ENCODE data around the gene TES.

DNA sequence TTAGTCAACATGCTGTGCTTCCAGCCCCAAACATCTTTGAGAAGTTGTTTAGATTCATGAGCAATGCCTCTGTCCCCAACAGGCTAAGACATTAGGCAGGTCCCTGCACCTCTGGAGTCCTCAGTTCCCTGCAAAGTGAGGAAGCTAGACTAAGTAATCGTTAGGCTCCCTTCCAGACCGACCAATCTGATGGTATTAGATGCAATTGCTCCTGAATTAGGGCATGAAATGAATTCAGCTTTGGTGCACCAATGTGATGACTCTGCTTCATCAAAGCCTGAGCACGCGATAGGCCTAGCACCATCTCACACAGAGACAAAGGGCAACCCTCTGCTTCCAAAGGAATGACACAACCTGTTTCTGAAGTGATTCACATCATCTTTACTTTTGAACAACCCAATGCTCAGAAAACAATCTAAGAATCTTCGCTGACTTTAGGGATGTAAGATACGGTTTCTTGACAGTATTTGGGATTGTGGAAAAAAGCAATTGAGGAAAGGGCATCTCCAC lies 723 bp upstream of the TES start:
- TF ChIP-seq, protein P1, sequence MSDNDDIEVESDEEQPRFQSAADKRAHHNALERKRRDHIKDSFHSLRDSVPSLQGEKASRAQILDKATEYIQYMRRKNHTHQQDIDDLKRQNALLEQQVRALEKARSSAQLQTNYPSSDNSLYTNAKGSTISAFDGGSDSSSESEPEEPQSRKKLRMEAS (IDR thresholded peaks at IDR 0.05): no peak
- no peak for TF ChIP-seq EGR1 (IDR thresholded peaks at IDR 0.05; ENCODE audit: borderline replicate concordance, low read depth, low read length)
- TF ChIP-seq, protein P2, sequence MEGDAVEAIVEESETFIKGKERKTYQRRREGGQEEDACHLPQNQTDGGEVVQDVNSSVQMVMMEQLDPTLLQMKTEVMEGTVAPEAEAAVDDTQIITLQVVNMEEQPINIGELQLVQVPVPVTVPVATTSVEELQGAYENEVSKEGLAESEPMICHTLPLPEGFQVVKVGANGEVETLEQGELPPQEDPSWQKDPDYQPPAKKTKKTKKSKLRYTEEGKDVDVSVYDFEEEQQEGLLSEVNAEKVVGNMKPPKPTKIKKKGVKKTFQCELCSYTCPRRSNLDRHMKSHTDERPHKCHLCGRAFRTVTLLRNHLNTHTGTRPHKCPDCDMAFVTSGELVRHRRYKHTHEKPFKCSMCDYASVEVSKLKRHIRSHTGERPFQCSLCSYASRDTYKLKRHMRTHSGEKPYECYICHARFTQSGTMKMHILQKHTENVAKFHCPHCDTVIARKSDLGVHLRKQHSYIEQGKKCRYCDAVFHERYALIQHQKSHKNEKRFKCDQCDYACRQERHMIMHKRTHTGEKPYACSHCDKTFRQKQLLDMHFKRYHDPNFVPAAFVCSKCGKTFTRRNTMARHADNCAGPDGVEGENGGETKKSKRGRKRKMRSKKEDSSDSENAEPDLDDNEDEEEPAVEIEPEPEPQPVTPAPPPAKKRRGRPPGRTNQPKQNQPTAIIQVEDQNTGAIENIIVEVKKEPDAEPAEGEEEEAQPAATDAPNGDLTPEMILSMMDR (IDR thresholded peaks at IDR 0.05; ENCODE audit: control extremely low read depth in 1 of 3, insufficient read depth in 1 of 3, low read depth in 1 of 3, low read length in 3 of 3): no peak
- no peak for TF ChIP-seq POLR2AphosphoS5 (IDR thresholded peaks at IDR 0.05; ENCODE audit: low read depth, low read length)
- TF ChIP-seq SRF (IDR thresholded peaks at IDR 0.05; ENCODE audit: low read depth, low read length): no peak
- no peak for TF ChIP-seq JUN (IDR thresholded peaks at IDR 0.05; ENCODE audit: low read depth, low read length)
- no peak for TF ChIP-seq POLR2A (IDR thresholded peaks at IDR 0.05; ENCODE audit: control extremely low read depth in 1 of 2, low read depth in 2 of 2, low read length in 2 of 2)
- TF ChIP-seq EP300 (IDR thresholded peaks at IDR 0.05; ENCODE audit: borderline replicate concordance in 1 of 2, low read depth in 2 of 2, low read length in 2 of 2): no peak
- TF ChIP-seq GABPA (IDR thresholded peaks at IDR 0.05; ENCODE audit: borderline replicate concordance, insufficient read depth, low read length): no peak
- TF ChIP-seq EZH2 (IDR thresholded peaks at IDR 0.05; ENCODE audit: low read depth, low read length, severe bottlenecking): no peak
- no peak for TF ChIP-seq HDAC2 (IDR thresholded peaks at IDR 0.05; ENCODE audit: borderline replicate concordance in 1 of 2, low read depth in 2 of 2, low read length in 2 of 2)
- TF ChIP-seq BRCA1 (IDR thresholded peaks at IDR 0.05; ENCODE audit: low read depth, low read length): no peak
- no peak for TF ChIP-seq JUND (IDR thresholded peaks at IDR 0.05; ENCODE audit: low read length)
